Measurements from ENCODE around the gene CD226.
"Not testable (repeated sequence)": the region's sequence is repeated elsewhere in the genome, so short reads cannot be mapped to it uniquely, and the experiment has no call there.

The CD226 gene

GRCh38 chr18:69956057-69956456 lies 8.4 kb upstream of the CD226 start:
- no peak for DNase-seq

- no peak for DNase-seq
These were observed 7.2 kb upstream of the CD226 start for GRCh38 chr18:69954719-69955480.

GRCh38 chr18:69953191-69953590 lies 5.5 kb upstream of the CD226 start:
- no peak for DNase-seq

GRCh38 chr18:69951182-69951581 lies 3.5 kb upstream of the CD226 start:
- no peak for DNase-seq

- no peak for DNase-seq
These were observed 1.9 kb upstream of the CD226 start for GRCh38 chr18:69949538-69949936.

- DNase-seq = no peak
These were observed 1.4 kb upstream of the CD226 start for GRCh38 chr18:69948919-69949537.

- no peak for DNase-seq
These were observed 583 bp upstream of the CD226 start for GRCh38 chr18:69948256-69948655.

- no peak for DNase-seq
These were observed 991 bp downstream of the CD226 start for GRCh38 chr18:69946608-69947155.

GRCh38 chr18:69945220-69946114 lies 2.2 kb downstream of the CD226 start:
- DNase-seq = no peak

- no peak for DNase-seq
These were observed 3.2 kb downstream of the CD226 start for GRCh38 chr18:69944436-69944835.

GRCh38 chr18:69943021-69943420 lies 4.7 kb downstream of the CD226 start:
- DNase-seq = no peak

- DNase-seq = no peak
These were observed 6.5 kb downstream of the CD226 start for GRCh38 chr18:69941183-69941582.

- DNase-seq = not testable (repeated sequence)
These were observed 7.9 kb downstream of the CD226 start for GRCh38 chr18:69939812-69940211.

GRCh38 chr18:69936191-69936558 lies 11.5 kb downstream of the CD226 start:
- DNase-seq = no peak

- no peak for DNase-seq
These were observed 12.1 kb downstream of the CD226 start for GRCh38 chr18:69935319-69936190.

GRCh38 chr18:69934601-69935265 lies 12.9 kb downstream of the CD226 start:
- no peak for DNase-seq

GRCh38 chr18:69929041-69929774 lies 18.5 kb downstream of the CD226 start:
- DNase-seq = no peak

GRCh38 chr18:69916412-69916811 lies 31.3 kb downstream of the CD226 start:
- DNase-seq = no peak

- DNase-seq = no peak
These were observed 38.8 kb downstream of the CD226 start for GRCh38 chr18:69908838-69909237.

GRCh38 chr18:69906765-69907164 lies 40.9 kb downstream of the CD226 start:
- DNase-seq = no peak

GRCh38 chr18:69900941-69901340 lies 46.7 kb downstream of the CD226 start:
- no peak for DNase-seq
